ENCODE measurements around the gene WBP1L.

- TF ChIP-seq CTCF (IDR thresholded peaks at IDR 0.05 in 4 of 5, conservative IDR thresholded peaks at IDR 0.05 in 1 of 5), result no peak
- TF ChIP-seq POLR2A (IDR thresholded peaks at IDR 0.05), result no peak
Observed at GRCh38 chr10:102822222-102822621, 78.5 kb downstream of the WBP1L start.
